ENCODE measurements around the gene CAMK2A.

The CAMK2A gene

GRCh38 chr5:150245111-150245789 is 44.3 kb downstream of the CAMK2A start:
- no peak for FAIRE-seq
- DNase-seq (ENCODE audit: insufficient read length, low spot score): no peak
- TF ChIP-seq POU2F2 (IDR thresholded peaks at IDR 0.05; ENCODE audit: low read depth, low read length): no peak
- no peak for TF ChIP-seq PAX5 (IDR thresholded peaks at IDR 0.05; ENCODE audit: insufficient read depth, low read length, severe bottlenecking)
- TF ChIP-seq POLR2A (IDR thresholded peaks at IDR 0.05; ENCODE audit: low read depth, low read length): no peak
- TF ChIP-seq SPI1 (IDR thresholded peaks at IDR 0.05; ENCODE audit: low read depth, low read length): no peak
- no peak for TF ChIP-seq TAF1 (IDR thresholded peaks at IDR 0.05; ENCODE audit: low read depth, low read length)
- TF ChIP-seq POLR2AphosphoS5 (IDR thresholded peaks at IDR 0.05; ENCODE audit: low read depth, low read length): no peak

- no peak for DNase-seq (ENCODE audit: insufficient read length, low spot score)
- no peak for FAIRE-seq
- TF ChIP-seq TAF1 (IDR thresholded peaks at IDR 0.05; ENCODE audit: low read depth, low read length) (no peak), POLR2A (IDR thresholded peaks at IDR 0.05; ENCODE audit: low read depth, low read length) (no peak), SPI1 (IDR thresholded peaks at IDR 0.05; ENCODE audit: low read depth, low read length) (no peak), POU2F2 (IDR thresholded peaks at IDR 0.05; ENCODE audit: low read depth, low read length) (no peak), PAX5 (IDR thresholded peaks at IDR 0.05; ENCODE audit: insufficient read depth, low read length, severe bottlenecking) (no peak), POLR2AphosphoS5 (IDR thresholded peaks at IDR 0.05; ENCODE audit: low read depth, low read length) (no peak)
Observed at GRCh38 chr5:150244209-150244608, 45.4 kb downstream of the CAMK2A start.

- TF ChIP-seq POLR2A (IDR thresholded peaks at IDR 0.05; ENCODE audit: low read depth, low read length): no peak
- no peak for TF ChIP-seq POU2F2 (IDR thresholded peaks at IDR 0.05; ENCODE audit: low read depth, low read length)
- TF ChIP-seq PAX5 (IDR thresholded peaks at IDR 0.05; ENCODE audit: insufficient read depth, low read length, severe bottlenecking): no peak
- no peak for TF ChIP-seq TAF1 (IDR thresholded peaks at IDR 0.05; ENCODE audit: low read depth, low read length)
- TF ChIP-seq SPI1 (IDR thresholded peaks at IDR 0.05; ENCODE audit: low read depth, low read length): no peak
- no peak for TF ChIP-seq POLR2AphosphoS5 (IDR thresholded peaks at IDR 0.05; ENCODE audit: low read depth, low read length)
Observed at GRCh38 chr5:150243590-150243989, 46.0 kb downstream of the CAMK2A start.

GRCh38 chr5:150242251-150242894 is 47.2 kb downstream of the CAMK2A start:
- FAIRE-seq: no peak
- TF ChIP-seq TAF1 (IDR thresholded peaks at IDR 0.05; ENCODE audit: low read depth, low read length) (no peak), PAX5 (IDR thresholded peaks at IDR 0.05; ENCODE audit: insufficient read depth, low read length, severe bottlenecking) (no peak), POU2F2 (IDR thresholded peaks at IDR 0.05; ENCODE audit: low read depth, low read length) (no peak), POLR2A (IDR thresholded peaks at IDR 0.05; ENCODE audit: low read depth, low read length) (no peak), POLR2AphosphoS5 (IDR thresholded peaks at IDR 0.05; ENCODE audit: low read depth, low read length) (no peak), SPI1 (IDR thresholded peaks at IDR 0.05; ENCODE audit: low read depth, low read length) (no peak)
- no peak for DNase-seq (ENCODE audit: insufficient read length, low spot score)

More at GRCh38 chr5:150243590-150243989, 46.0 kb downstream of the CAMK2A start:
- DNase-seq (ENCODE audit: insufficient read length, low spot score) (no peak), FAIRE-seq (no peak)

GRCh38 chr5:150241298-150242160 is 48.0 kb downstream of the CAMK2A start:
- TF ChIP-seq PAX5 (IDR thresholded peaks at IDR 0.05; ENCODE audit: insufficient read depth, low read length, severe bottlenecking): no peak
- no peak for TF ChIP-seq TAF1 (IDR thresholded peaks at IDR 0.05; ENCODE audit: low read depth, low read length)
- no peak for TF ChIP-seq POLR2A (IDR thresholded peaks at IDR 0.05; ENCODE audit: low read depth, low read length)
- TF ChIP-seq POLR2AphosphoS5 (IDR thresholded peaks at IDR 0.05; ENCODE audit: low read depth, low read length): no peak
- TF ChIP-seq POU2F2 (IDR thresholded peaks at IDR 0.05; ENCODE audit: low read depth, low read length): no peak
- TF ChIP-seq SPI1 (IDR thresholded peaks at IDR 0.05; ENCODE audit: low read depth, low read length): no peak
- DNase-seq (ENCODE audit: insufficient read length, low spot score): no peak
- no peak for FAIRE-seq

- no peak for DNase-seq (ENCODE audit: insufficient read length, low spot score)
- TF ChIP-seq TAF1 (IDR thresholded peaks at IDR 0.05; ENCODE audit: low read depth, low read length) (no peak), POLR2A (IDR thresholded peaks at IDR 0.05; ENCODE audit: low read depth, low read length) (no peak), SPI1 (IDR thresholded peaks at IDR 0.05; ENCODE audit: low read depth, low read length) (no peak), POU2F2 (IDR thresholded peaks at IDR 0.05; ENCODE audit: low read depth, low read length) (no peak)
- FAIRE-seq: no peak
Observed at GRCh38 chr5:150239794-150240122, 49.8 kb downstream of the CAMK2A start.

DNA sequence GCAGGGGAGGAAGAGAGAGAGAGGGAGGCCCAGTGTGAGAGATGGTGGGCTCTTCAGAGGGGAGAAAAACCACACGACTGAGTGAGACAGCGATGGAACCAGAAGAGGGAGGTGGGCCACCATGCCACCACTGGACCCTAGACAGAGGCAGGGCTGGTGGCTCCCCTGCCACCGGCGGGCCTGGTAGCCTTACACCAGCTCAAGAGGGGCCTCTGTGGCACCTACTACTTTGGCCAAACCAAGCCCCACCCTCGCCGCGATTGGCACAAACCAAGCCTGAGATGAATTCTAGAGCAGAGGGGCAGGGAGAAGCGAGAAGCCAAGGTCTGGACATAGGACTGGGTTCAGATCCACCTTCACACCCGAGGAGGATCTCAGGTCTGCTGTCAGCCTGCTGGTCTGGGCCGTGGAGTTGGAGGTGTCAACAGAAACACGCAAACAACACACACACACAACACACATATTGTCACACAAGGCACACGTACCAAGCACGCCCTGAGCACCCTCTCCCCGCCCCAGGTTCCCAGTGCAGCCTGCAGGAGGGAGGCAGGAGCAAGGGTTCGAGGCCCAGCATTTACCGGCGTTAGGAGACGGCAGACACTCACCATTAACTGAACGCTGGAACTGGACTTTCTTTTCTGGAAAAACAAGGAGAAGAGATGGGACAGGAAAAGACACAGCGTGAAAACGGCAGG is 50.3 kb downstream of the CAMK2A start:
- TF ChIP-seq POLR2AphosphoS5 (IDR thresholded peaks at IDR 0.05; ENCODE audit: low read depth, low read length) (no peak), TAF1 (IDR thresholded peaks at IDR 0.05; ENCODE audit: low read depth, low read length) (no peak), POLR2A (IDR thresholded peaks at IDR 0.05; ENCODE audit: low read depth, low read length) (no peak), PAX5 (IDR thresholded peaks at IDR 0.05; ENCODE audit: insufficient read depth, low read length, severe bottlenecking) (no peak), SPI1 (IDR thresholded peaks at IDR 0.05; ENCODE audit: low read depth, low read length) (no peak), POU2F2 (IDR thresholded peaks at IDR 0.05; ENCODE audit: low read depth, low read length) (no peak)
- DNase-seq (ENCODE audit: insufficient read length, low spot score): no peak
- no peak for FAIRE-seq

DNA sequence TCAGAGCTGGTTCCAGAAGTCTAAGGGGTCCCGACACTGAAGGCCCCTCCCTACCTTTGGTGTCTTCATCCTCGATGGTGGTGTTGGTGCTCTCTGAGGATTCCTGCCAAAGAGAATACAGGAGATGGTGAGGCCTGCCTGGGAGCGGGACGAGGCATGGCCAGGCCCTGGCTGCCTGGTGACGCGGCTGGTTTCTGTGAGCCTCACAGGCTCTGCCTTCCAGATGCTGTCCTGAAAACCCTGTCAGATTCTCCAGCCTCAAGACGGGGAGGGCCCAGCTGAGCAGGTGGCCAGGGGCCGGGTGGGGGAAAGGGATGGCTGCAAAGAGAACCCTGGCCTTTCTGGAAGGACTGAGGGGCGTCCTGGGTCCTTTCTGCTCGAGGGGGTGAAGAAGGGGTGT is 50.9 kb downstream of the CAMK2A start:
- no peak for DNase-seq (ENCODE audit: insufficient read length, low spot score)
- FAIRE-seq: no peak
- TF ChIP-seq SPI1 (IDR thresholded peaks at IDR 0.05; ENCODE audit: low read depth, low read length) (no peak), TAF1 (IDR thresholded peaks at IDR 0.05; ENCODE audit: low read depth, low read length) (no peak), POLR2AphosphoS5 (IDR thresholded peaks at IDR 0.05; ENCODE audit: low read depth, low read length) (no peak), POLR2A (IDR thresholded peaks at IDR 0.05; ENCODE audit: low read depth, low read length) (no peak), PAX5 (IDR thresholded peaks at IDR 0.05; ENCODE audit: insufficient read depth, low read length, severe bottlenecking) (no peak), POU2F2 (IDR thresholded peaks at IDR 0.05; ENCODE audit: low read depth, low read length) (no peak)
